ENCODE data around the gene CHD3.

DNA sequence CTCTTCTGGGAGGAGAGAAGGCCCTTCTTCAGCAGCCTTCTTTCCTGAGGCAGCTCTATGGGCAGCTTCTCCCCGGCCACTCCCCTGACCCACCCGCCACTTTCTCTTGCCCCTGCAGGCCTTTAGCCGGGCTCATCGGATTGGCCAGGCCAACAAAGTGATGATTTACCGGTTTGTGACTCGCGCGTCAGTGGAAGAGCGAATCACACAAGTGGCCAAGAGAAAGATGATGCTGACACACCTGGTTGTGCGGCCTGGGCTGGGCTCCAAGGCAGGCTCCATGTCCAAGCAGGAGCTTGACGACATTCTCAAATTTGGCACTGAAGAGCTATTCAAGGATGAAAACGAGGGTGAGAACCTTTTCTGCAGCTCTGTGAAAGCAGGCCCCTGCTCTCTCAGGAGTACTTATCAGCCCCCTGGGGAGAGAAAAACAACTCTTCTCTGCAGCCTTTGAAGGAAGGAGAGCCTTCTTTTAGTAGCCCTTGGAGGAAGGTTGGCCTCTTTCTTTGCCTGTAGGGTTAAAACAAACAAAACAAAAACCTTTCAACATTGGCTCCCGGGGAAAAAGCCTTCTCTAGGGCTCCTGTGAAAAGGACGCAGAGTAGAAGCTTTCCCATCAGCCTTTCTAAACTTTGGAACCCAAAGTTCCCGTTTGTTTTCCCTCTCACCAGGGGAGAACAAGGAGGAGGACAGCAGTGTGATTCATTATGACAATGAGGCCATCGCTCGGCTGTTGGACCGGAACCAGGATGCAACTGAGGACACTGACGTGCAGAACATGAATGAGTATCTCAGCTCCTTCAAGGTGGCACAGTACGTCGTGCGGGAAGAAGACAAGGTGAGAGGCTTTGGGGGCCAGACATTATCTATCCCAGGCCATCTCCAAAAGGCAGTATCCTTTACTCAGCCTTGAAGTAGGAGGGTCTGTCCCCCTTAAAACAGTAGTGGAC, 14.8 kb downstream of the CHD3 start:
- TF ChIP-seq POLR2A (IDR thresholded peaks at IDR 0.05): no peak
- TF ChIP-seq, protein P1, sequence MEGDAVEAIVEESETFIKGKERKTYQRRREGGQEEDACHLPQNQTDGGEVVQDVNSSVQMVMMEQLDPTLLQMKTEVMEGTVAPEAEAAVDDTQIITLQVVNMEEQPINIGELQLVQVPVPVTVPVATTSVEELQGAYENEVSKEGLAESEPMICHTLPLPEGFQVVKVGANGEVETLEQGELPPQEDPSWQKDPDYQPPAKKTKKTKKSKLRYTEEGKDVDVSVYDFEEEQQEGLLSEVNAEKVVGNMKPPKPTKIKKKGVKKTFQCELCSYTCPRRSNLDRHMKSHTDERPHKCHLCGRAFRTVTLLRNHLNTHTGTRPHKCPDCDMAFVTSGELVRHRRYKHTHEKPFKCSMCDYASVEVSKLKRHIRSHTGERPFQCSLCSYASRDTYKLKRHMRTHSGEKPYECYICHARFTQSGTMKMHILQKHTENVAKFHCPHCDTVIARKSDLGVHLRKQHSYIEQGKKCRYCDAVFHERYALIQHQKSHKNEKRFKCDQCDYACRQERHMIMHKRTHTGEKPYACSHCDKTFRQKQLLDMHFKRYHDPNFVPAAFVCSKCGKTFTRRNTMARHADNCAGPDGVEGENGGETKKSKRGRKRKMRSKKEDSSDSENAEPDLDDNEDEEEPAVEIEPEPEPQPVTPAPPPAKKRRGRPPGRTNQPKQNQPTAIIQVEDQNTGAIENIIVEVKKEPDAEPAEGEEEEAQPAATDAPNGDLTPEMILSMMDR (IDR thresholded peaks at IDR 0.05): no peak
